GM21528 (cell line): ENCODE results near the gene GPR148.
A peak's percentile ranks its signal among the peaks of the same experiment; 100 is the strongest.
"Not testable (repeated sequence)": the region's sequence is repeated elsewhere in the genome, so short reads cannot be mapped to it uniquely, and the experiment has no call there.

Source experiments
- ATAC-seq: cut with Tn5 transposase; IDR thresholded peaks from one replicate; pipeline ENCODE4 v1.9.1; 2021; ENCODE audit warnings: mild to moderate bottlenecking, moderate library complexity; ENCODE audit not compliant: unreplicated experiment, low FRiP score

The GPR148 gene, protein sequence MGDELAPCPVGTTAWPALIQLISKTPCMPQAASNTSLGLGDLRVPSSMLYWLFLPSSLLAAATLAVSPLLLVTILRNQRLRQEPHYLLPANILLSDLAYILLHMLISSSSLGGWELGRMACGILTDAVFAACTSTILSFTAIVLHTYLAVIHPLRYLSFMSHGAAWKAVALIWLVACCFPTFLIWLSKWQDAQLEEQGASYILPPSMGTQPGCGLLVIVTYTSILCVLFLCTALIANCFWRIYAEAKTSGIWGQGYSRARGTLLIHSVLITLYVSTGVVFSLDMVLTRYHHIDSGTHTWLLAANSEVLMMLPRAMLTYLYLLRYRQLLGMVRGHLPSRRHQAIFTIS

DNA sequence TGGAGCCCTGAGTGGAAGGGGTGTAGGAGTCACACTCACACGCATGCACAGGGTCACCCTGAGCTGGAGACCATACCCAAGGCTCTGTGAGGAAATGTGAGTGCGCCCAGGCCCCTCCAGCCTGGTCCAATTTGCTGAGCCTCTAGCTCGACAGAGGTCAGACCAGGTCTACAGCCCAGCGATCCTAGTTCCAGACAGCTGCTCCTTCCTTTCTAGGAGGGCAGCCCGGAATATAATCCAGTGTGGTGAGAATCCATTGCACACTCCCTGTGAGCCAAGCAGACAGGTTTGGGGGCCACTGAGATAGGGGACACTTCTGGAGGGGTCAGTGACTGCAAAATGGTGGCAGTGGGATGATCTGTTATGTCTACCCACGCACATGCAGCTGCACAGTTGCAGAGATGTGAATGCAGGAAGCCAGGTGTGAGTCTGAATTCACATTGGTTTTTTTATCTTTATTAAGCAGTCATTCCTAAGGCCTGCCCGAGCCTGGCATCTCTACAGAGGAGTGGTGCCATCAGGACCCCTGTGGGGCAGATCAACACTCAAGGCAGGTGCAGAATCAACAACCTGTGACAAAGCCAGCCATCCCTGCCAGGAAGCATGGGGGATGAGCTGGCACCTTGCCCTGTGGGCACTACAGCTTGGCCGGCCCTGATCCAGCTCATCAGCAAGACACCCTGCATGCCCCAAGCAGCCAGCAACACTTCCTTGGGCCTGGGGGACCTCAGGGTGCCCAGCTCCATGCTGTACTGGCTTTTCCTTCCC, at the start of gene GPR148:
Gene GPR148 (plus strand): TSS at position 522 of the 768 bp plus-strand sequence. CDS start 82 bp downstream, at position 604.
- no peak for ATAC-seq

DNA sequence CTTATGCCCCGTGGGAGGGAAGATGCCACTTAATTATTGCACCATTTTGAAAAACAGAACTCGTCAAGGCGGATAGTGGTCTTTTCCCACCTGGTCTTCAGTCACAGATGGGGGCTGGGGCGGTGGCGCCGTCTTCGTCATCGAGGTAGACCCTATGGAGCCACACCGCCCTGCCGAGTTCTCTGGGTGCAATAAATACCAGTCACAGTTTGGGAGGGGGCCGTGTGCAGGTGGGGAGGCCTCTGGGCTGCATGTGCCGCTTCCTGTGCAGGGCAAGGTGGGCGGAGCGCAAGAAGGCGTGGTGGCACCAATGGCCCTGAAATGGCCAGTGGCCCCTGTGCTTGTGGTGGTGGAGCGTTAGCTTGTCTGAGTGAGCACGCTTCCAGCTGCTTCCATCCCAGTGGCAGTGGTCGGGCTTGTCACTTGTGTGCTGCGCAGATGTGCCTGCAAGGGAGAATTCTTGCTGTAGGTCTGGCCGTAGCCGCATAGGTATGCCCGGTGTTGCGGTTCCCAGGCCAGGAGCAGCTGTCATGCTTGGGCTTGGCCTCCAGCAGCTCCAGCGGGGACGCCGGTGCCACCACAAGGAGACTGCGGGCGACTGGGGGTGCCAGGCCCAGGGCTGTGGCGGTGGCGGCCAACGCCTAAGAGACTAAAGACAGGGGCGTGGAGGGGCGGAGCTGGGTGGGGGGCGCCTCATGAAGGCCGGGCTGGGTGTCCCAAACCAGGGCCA, 36.7 kb upstream of the GPR148 start:
- ATAC-seq: not testable (repeated sequence)

DNA sequence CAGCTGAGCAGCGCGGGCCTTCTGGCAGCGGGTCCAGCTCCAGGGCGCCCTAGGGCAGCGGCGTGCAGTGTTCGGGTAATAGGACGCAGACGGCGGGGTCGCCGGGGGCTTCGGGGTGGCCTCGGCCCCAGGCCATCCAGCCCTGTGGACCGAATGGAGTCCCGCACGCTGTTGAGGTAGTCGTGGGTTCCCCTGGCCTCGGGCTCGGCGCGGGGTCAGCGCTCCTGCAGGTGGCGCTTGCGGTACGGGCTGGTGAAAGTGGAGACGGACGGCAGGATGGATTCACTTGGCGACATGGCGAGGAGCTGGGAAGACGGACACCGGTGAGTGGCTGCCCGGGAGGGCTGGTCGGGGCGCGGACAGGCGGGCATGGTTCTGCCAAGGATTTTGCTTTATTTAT, 35.4 kb upstream of the GPR148 start:
- ATAC-seq: not testable (repeated sequence)

DNA sequence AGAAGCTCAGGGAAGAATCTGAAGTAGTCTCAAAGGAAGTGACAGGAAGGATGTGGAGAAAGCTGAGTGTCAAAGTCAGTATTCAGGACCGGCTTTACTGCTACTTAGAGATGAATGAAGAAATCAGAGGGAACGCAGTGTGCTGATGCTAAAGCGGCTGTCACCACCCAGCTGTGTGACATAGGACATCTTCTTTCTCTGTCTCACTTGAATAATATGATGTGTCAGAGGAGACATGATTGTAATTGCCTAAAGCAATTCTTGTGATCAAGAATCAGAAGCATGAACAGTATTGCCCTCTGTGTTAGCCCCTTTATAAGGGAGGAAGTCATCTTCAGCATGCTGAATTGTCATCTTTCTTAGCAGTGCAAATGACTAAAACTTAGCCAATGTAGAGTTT, 25.6 kb upstream of the GPR148 start:
- ATAC-seq: not testable (repeated sequence)

DNA sequence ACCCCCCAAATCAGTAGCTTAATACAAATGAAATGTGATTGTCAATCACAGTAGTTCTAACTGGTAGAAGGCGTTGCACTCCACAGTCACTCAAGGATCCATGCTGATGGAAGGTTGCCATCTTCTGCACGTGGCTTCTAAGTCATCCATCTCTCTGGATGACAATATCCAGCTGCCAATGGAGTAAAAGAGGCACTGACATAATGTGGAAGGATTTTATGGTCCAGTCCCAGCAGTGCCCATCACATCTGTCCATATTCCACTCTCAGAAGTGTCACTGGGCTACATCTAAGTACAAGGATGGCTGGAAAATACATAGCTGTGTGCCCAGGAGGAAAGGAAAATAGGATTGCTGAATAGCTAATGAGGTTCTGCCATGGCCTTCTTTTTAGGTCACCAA, 14.1 kb upstream of the GPR148 start:
- not testable (repeated sequence) for ATAC-seq

DNA sequence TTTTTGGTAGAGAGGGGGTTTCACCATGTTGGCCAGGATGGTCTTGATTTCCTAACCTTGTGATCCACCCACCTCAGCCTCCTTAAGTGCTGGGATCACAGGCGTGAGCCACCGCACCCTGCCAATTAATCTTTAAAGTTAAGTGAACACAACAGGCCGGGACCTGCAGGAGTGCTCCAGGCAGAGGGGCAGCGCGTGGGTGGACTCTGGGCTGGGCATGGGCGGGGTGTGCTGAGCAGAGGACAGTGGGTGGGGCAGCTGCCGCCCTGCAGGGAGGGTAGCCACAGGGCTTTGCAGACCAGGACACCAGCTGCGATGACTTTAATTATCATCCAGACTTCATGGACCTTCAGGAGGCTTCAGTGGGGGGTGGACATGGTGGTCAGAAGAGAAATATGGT, 8.8 kb upstream of the GPR148 start:
- no peak for ATAC-seq

DNA sequence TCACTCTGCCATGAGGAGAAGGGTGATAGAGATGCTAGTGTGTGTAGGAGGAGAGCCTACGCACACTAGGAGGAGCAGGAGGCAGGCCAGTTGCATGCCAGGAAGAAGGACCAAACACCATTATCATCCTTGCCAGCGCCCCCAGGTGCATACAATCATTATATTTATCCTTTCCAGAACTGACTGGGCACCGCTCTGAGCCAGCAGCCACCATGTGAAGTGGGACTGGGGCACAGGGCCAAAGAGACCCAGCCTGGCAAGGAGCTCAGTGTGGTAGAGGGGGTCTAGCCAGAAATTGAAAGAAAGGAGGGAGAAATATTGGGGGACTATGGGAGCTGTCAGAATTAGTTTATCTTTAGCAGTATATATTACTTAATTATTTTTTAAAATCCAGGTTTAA, 8.3 kb upstream of the GPR148 start:
- ATAC-seq: no peak

DNA sequence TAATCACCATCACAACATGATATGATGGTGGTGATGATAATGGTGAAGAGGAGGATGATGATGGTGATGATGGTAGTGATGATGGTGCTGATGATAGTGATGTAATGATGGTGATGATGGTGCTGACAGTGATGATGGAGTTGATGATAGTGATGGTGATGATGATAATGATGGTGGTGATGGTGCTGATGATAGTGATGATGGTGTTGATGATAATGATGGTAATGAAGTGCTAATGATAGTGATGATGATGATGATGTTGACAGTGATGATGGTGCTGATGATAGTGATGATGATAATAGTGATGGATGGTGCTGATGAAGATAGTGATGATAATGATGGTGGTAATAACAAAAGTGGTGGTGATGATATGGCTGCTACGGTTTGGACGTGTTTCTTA, 4.4 kb upstream of the GPR148 start:
- ATAC-seq: no peak

DNA sequence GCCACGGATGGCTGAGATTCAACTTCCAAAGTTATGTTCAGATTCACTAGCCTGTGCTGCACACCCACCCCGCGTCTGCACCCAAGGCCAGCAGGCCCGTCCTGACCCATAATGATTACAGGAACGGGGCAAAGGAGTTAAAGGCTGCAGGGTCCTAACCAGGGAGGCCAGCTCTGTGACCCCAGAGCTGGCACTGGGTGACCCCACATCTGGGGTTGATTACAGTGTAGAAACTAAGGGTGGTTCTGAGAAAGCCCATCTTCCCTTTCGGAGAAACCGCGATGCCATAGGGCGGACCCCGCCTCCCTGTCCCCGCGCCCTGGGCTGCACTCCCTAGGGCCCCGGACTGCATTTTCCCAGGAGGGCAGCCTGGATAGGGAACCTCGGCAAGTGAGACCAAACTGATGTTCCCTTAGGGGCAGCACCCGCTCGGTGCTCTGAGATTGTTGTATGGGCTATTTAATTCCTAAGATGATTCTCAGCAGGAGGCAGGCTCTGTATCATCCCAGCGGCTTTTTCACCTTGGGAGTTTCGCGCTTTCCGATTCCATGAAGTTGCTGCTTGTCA, 2.2 kb upstream of the GPR148 start:
- no peak for ATAC-seq

DNA sequence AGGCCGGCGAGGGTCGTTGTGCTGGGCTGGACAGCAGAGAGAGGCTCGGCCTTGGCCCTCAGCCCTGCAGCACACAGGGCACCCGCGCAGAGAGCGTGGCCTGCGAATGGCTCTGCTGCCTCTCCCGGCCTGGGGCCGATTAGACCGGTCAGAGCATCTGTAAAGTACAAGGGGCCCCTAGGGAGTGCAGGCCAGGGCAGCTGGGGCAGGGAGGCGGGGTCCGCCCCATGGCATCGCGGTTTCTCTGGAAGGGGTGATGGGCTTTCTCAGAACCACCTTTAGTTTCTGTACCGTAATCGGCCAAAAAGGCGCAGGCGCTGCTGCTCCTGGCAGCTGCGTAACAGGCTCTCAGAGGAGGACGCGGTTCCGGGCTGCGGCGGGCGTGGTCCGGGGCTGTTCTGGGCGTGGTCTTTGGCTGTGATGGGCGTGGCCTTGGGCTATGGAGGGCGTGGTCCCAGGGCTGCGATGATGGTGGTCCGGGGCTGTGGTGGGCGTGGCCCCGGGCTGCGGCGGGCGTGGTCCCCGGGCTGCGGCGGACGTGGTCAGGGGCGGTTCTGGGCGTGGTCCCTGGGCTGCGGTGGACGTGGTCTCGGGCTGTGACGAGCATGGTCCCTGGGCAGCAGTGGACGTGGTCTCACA, 1.5 kb upstream of the GPR148 start:
- peak; percentile 93 for ATAC-seq

DNA sequence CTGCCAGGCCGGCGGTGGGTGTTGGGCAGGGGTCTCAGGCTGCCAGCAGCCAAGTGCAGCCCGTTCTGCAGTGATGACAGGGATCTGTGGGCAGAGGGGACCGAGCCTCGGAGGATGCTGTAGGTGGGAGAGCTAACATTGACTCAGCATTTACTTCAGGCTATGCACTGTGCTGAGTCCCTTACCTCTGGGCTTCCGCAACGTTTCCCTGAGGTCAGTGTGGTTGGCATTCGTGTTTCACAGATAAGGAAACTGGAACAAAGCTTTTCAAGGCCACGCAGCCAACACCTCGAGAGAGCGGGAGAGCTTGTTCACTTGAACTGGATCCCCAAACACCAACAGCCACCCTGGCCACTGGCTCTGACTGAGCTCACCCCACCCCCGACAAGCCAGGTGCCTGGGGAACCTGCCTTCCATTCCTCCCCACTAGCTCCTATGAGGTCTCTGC, 839 bp upstream of the GPR148 start:
- ATAC-seq: peak; percentile 28

DNA sequence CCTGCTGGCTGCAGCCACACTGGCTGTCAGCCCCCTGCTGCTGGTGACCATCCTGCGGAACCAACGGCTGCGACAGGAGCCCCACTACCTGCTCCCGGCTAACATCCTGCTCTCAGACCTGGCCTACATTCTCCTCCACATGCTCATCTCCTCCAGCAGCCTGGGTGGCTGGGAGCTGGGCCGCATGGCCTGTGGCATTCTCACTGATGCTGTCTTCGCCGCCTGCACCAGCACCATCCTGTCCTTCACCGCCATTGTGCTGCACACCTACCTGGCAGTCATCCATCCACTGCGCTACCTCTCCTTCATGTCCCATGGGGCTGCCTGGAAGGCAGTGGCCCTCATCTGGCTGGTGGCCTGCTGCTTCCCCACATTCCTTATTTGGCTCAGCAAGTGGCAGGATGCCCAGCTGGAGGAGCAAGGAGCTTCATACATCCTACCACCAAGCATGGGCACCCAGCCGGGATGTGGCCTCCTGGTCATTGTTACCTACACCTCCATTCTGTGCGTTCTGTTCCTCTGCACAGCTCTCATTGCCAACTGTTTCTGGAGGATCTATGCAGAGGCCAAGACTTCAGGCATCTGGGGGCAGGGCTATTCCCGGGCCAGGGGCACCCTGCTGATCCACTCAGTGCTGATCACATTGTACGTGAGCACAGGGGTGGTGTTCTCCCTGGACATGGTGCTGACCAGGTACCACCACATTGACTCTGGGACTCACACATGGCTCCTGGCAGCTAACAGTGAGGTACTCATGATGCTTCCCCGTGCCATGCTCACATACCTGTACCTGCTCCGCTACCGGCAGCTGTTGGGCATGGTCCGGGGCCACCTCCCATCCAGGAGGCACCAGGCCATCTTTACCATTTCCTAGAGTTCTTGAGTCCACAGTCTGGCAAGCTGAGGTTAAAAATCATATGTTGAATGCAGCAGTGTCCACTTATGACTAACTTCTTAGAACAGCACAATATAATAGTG, 741 bp downstream of the GPR148 start:
- ATAC-seq: no peak

DNA sequence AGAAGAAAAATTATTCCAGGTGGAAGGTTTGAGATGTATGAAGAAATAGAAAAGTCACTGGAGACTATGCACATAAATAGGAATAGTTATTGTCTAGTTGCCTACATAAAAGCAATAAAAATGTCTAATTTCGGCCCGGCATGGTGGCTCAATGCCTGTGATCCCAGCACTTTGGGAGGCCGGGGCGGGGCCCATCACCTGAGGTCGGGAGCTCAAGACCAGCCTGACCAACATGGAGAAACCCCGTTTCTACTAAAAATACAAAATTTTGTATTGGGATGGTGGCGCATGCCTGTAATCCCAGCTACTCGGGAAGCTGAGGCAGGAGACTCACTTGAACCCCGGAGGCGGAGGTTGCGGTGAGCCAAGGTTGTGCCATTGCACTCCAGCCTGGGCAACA, 3.4 kb downstream of the GPR148 start:
- not testable (repeated sequence) for ATAC-seq

DNA sequence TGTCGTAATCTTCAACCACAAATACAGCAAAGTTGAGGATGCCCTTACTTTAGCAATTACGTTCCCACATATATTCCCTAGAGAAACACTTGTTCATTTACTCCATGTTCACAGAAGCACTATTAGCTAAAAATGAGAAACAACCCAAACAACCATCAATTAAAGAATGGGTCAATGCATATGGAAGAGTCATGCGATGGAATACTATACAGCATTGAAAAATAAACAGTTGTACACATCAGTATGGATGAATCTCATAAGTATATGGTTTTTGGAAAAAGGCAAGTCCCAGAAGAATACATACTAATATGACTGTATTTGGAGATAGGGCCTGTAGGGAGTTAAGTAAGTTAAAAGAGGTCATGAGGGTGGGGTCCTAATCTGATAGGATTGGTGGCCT, 6.3 kb downstream of the GPR148 start:
- no peak for ATAC-seq

DNA sequence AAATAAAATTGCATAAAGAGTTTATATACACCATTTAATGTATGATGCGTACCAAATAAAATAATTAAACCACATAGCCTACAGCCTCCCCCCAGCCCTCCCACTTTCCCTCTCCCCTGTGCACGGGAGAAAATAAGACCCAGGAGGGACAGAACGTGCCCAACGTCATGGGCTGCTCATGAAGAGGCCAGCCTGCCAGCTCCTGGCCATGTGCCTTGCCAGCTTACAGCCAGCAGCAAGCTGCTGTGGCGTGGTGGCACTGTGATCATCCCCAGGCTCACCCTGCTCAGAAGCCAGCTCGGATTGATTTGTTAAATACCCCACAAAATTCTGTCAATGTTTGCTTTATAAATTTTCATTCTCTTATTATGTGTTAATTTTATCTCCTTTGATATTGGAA, 7.6 kb downstream of the GPR148 start:
- ATAC-seq: no peak

DNA sequence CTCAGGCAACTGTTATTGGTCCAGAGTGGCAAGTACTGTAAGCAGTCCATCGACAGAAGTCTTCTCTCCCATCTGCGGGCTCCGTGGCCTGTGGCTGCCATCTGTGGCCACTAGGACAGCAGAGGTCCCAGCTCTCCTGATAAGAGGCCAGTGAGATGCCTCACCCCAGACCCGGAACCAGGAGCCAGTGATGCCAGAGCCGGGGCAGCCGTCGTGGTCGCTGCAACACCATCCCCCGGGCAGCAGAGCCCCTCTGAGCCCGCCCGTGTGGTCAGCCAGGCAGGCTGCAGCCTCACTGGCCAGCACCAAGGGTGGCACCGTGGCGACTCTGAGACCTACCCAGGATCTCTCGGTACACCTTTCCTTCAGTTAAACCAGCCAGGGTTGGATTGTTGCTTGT, 8.7 kb downstream of the GPR148 start:
- no peak for ATAC-seq

DNA sequence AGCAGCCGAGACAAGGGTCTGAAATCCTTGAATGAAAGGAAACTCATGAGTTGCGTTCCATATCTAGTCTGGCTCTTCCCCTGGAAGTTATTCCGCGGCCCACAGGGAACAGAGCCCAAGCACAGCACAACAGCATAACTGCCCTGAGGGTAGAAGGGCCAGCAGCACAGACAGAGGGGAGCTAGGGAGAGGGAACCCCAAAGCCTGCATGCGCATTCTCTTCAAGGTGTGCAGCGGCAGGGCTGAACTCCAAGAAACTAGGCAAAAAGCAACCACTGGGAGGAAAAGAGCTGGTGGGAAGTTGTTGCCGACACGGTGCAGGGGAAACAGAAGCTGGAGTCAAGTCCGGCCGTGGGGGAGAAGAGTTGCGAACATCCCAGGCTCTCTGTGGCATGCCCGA, 11.8 kb downstream of the GPR148 start:
- no peak for ATAC-seq

DNA sequence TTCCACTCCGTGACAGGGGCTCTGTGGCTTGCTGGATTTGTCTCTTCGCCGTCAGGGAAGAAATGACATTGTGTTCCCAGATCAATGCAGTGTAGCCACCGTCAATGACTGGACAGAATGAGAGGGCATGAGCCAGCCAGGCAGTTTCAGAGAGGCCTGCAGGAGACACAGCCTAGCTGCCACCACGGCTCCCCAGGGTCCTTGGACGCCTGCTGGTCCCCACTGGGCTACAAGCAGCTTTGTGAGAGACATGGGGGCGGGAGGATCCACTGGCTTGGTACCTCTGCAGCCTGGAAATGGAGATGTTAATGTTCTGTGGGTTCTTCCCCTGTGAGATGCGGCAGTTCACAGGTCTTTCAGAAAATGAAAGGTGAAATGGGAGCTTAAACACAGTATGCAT, 14.4 kb downstream of the GPR148 start:
- no peak for ATAC-seq
